ENCODE results near the gene ZNF787. TPM values are rescaled to one million over a fixed set of nuclear protein-coding genes. Genes with fewer than 3 reads are reported as not detected.

The ZNF787 gene
- total RNA-seq, 2 donors from 2014 or later: 13.4 to 18.7 TPM

GRCh38 chr19:56113074-56113632 is 7.9 kb downstream of the ZNF787 start:
- Histone ChIP-seq H3K4me1 (ENCODE audit: control insufficient read depth in 1 of 2, low read depth in 2 of 2) (peaks cover 21 to 45% of the 10 kb centered on the region in 2 donors), H3K27me3 (replicated peaks; ENCODE audit: insufficient read depth) (no peaks in the 10 kb centered on the region), H3K4me3 (no peak overlapping the region), H3K9me3 (no peaks in the 10 kb centered on the region), H3K27ac (no peak overlapping the region), H3K36me3 (no peaks in the 10 kb centered on the region)
- TF ChIP-seq CTCF (IDR thresholded peaks at IDR 0.05): no peak
- no peak for ATAC-seq (ENCODE audit: insufficient number of reproducible peaks, low FRiP score, low read depth)
- no peak for DNase-seq (ENCODE audit: low spot score)

- no peak for ATAC-seq (ENCODE audit: insufficient number of reproducible peaks, low FRiP score, low read depth)
- Histone ChIP-seq H3K9me3 (no peaks in the 10 kb centered on the region), H3K27me3 (replicated peaks; ENCODE audit: insufficient read depth) (no peaks in the 10 kb centered on the region), H3K36me3 (no peaks in the 10 kb centered on the region), H3K4me3 (no peak overlapping the region), H3K27ac (no peak overlapping the region), H3K4me1 (ENCODE audit: control insufficient read depth in 1 of 2, low read depth in 2 of 2) (peaks cover 22 to 47% of the 10 kb centered on the region in 2 donors)
- no peak for TF ChIP-seq CTCF (IDR thresholded peaks at IDR 0.05)
- no peak for DNase-seq (ENCODE audit: low spot score)
Measured at GRCh38 chr19:56112313-56112709, 8.8 kb downstream of the ZNF787 start.

- no peak for TF ChIP-seq CTCF (IDR thresholded peaks at IDR 0.05)
- H3K4me3 ChIP-seq: no peak overlapping the region
- ATAC-seq (ENCODE audit: insufficient number of reproducible peaks, low FRiP score, low read depth) (no peak), DNase-seq (ENCODE audit: low spot score) (no peak)
- H3K9me3 ChIP-seq: no peaks in the 10 kb centered on the region
- no peak overlapping the region for H3K27ac ChIP-seq
- H3K4me1 ChIP-seq (ENCODE audit: control insufficient read depth in 1 of 2, low read depth in 2 of 2): peaks cover 22 to 52% of the 10 kb centered on the region in 2 donors
- no peaks in the 10 kb centered on the region for H3K36me3 ChIP-seq
- H3K27me3 ChIP-seq (replicated peaks; ENCODE audit: insufficient read depth): no peaks in the 10 kb centered on the region
Measured at GRCh38 chr19:56111601-56112312, 9.3 kb downstream of the ZNF787 start.

GRCh38 chr19:56110515-56111448 is 10.3 kb downstream of the ZNF787 start:
- TF ChIP-seq CTCF (IDR thresholded peaks at IDR 0.05): no peak
- H3K36me3 ChIP-seq: no peaks in the 10 kb centered on the region
- DNase-seq (ENCODE audit: low spot score) (no peak), ATAC-seq (ENCODE audit: insufficient number of reproducible peaks, low FRiP score, low read depth) (no peak)
- H3K27ac ChIP-seq: no peak overlapping the region
- H3K4me3 ChIP-seq: no peak overlapping the region
- H3K27me3 ChIP-seq (replicated peaks; ENCODE audit: insufficient read depth): no peaks in the 10 kb centered on the region
- H3K4me1 ChIP-seq (ENCODE audit: control insufficient read depth in 1 of 2, low read depth in 2 of 2): peaks cover 24 to 62% of the 10 kb centered on the region in 2 donors
- no peaks in the 10 kb centered on the region for H3K9me3 ChIP-seq

GRCh38 chr19:56109226-56109625 is 11.9 kb downstream of the ZNF787 start:
- TF ChIP-seq CTCF (IDR thresholded peaks at IDR 0.05): no peak
- Histone ChIP-seq H3K27me3 (replicated peaks; ENCODE audit: insufficient read depth) (no peaks in the 10 kb centered on the region), H3K27ac (no peak overlapping the region), H3K36me3 (no peaks in the 10 kb centered on the region), H3K4me3 (peak overlapping the region; percentile 61), H3K4me1 (ENCODE audit: control insufficient read depth in 1 of 2, low read depth in 2 of 2) (peaks cover 29 to 75% of the 10 kb centered on the region in 2 donors), H3K9me3 (no peaks in the 10 kb centered on the region)
- ATAC-seq (ENCODE audit: insufficient number of reproducible peaks, low FRiP score, low read depth): no peak
- no peak for DNase-seq (ENCODE audit: low spot score)

Data from thoracic aorta (tissue), 2 donors.